GM23338 (cell line): ENCODE results near the gene GJA10. TPM values are rescaled to one million over a fixed set of nuclear protein-coding genes. Genes with fewer than 3 reads are reported as not detected.

Source experiments
- ATAC-seq: fragments of 200-7000 bp; cut with Tn5 transposase; 3 replicates; pipeline ENCODE4 v1.9.1; 2020
- DNase-seq: peaks from one replicate; pipeline ENCODE4 v3.0.0-alpha.2; 2015; ENCODE audit warnings: low spot score
- H2AFZ ChIP-seq: fragments of 200-600 bp; sonication (generic); 2 replicates; pipeline ENCODE4 v1.8.0; 2016; ENCODE audit warnings: antibody characterized with exemption, mild to moderate bottlenecking, moderate library complexity
- H3F3A ChIP-seq: fragments of 200-600 bp; sonication (generic); replicated peaks from 2 replicates; pipeline ENCODE4 v1.8.0; 2017; ENCODE audit warnings: antibody characterized with exemption, mixed run types, low read depth
- H3K27ac ChIP-seq: fragments of 200-600 bp; sonication (generic); 2 replicates; pipeline ENCODE4 v1.6.1; 2016; ENCODE audit warnings: low read depth
- H3K27me3 ChIP-seq: fragments of 200-600 bp; sonication (generic); 2 replicates; pipeline ENCODE4 v1.8.0; 2016; ENCODE audit warnings: mild to moderate bottlenecking, mixed run types, moderate library complexity; ENCODE audit not compliant: insufficient read depth
- H3K36me3 ChIP-seq: fragments of 200-600 bp; sonication (generic); 2 replicates; pipeline ENCODE4 v1.8.0; 2016; ENCODE audit warnings: mild to moderate bottlenecking; ENCODE audit not compliant: insufficient read depth
- H3K4me1 ChIP-seq: fragments of 200-600 bp; sonication (generic); 2 replicates; pipeline ENCODE4 v1.8.0; 2016; ENCODE audit warnings: mild to moderate bottlenecking, moderate library complexity; ENCODE audit not compliant: insufficient read depth
- H3K4me2 ChIP-seq: fragments of 200-600 bp; sonication (generic); 2 replicates; pipeline ENCODE4 v1.7.1; 2017; ENCODE audit warnings: mixed run types
- H3K4me3 ChIP-seq: fragments of 200-600 bp; sonication (generic); 2 replicates; pipeline ENCODE4 v1.6.1; 2016; ENCODE audit warnings: mixed run types
- H3K79me2 ChIP-seq: fragments of 200-600 bp; sonication (generic); replicated peaks from 2 replicates; pipeline ENCODE4 v1.8.0; 2017; ENCODE audit warnings: mild to moderate bottlenecking; ENCODE audit not compliant: insufficient read depth
- H3K9me2 ChIP-seq: fragments of 200-600 bp; sonication (generic); 2 replicates; pipeline ENCODE4 v1.8.0; 2017; ENCODE audit not compliant: insufficient read depth
- H4K20me1 ChIP-seq: fragments of 200-600 bp; sonication (generic); replicated peaks from 2 replicates; pipeline ENCODE4 v1.8.0; 2017; ENCODE audit warnings: mild to moderate bottlenecking; ENCODE audit not compliant: insufficient read depth
- H3K27ac Mint-ChIP-seq: 2 replicates; pipeline ENCODE4 v1.8.0; 2020; ENCODE audit warnings: inconsistent platforms, mild to moderate bottlenecking, moderate library complexity, mixed read lengths
- H3K27me3 Mint-ChIP-seq: 3 replicates; pipeline ENCODE4 v1.8.0; 2022; ENCODE audit warnings: low read depth, mild to moderate bottlenecking, moderate library complexity, mixed read lengths, inconsistent platforms; ENCODE audit not compliant: insufficient read depth, poor library complexity
- H3K36me3 Mint-ChIP-seq: 3 replicates; pipeline ENCODE4 v1.8.0; 2021; ENCODE audit warnings: low read depth, mild to moderate bottlenecking, inconsistent platforms, moderate library complexity, mixed read lengths
- H3K4me1 Mint-ChIP-seq: 3 replicates; pipeline ENCODE4 v1.8.0; 2020; ENCODE audit warnings: mild to moderate bottlenecking, inconsistent platforms, mixed read lengths
- H3K4me3 Mint-ChIP-seq: 3 replicates; pipeline ENCODE4 v1.8.0; 2021; ENCODE audit warnings: moderate library complexity, mild to moderate bottlenecking, inconsistent platforms, mixed read lengths
- H3K9me3 Mint-ChIP-seq: 3 replicates; pipeline ENCODE4 v1.8.0; 2020; ENCODE audit warnings: moderate library complexity, mild to moderate bottlenecking, inconsistent platforms, mixed read lengths
- CREB1 ChIP-seq: fragments of 250-450 bp; sonication (Bioruptor Pico); IDR thresholded peaks from 2 replicates; pipeline ENCODE4 v1.5.0; 2020; ENCODE audit warnings: low read depth, mild to moderate bottlenecking, moderate library complexity
- CTCF ChIP-seq, 2 experiments: fragments of 200-600 bp in 1 of 2; sonication (generic) in 1 of 2; conservative IDR thresholded peaks; 2 replicates each; pipeline versions ENCODE4 v1.5.1 to v1.6.1; 2016 to 2017; ENCODE audit warnings: antibody characterized with exemption in 2 of 2, low read depth in 2 of 2, mild to moderate bottlenecking in 2 of 2, moderate library complexity in 1 of 2
- ETS1 ChIP-seq: IDR thresholded peaks from 2 replicates; pipeline ENCODE4 v1.6.1; 2016; ENCODE audit warnings: antibody characterized with exemption
- EZH2 ChIP-seq: fragments of 200-600 bp; sonication (generic); IDR thresholded peaks from one replicate; pipeline ENCODE4 v1.8.0; 2017; ENCODE audit warnings: antibody characterized with exemption, mild to moderate bottlenecking, low read depth; ENCODE audit not compliant: unreplicated experiment
- EZH2phosphoT487 ChIP-seq: fragments of 200-600 bp; sonication (generic); IDR thresholded peaks from one replicate; pipeline ENCODE4 v1.8.1; 2018; ENCODE audit warnings: antibody characterized with exemption; ENCODE audit not compliant: unreplicated experiment
- JUNB ChIP-seq: IDR thresholded peaks from one replicate; pipeline ENCODE4 v1.6.1; 2016; ENCODE audit warnings: antibody characterized with exemption; ENCODE audit not compliant: unreplicated experiment
- NANOG ChIP-seq: IDR thresholded peaks from 2 replicates; pipeline ENCODE4 v1.6.1; 2016; ENCODE audit warnings: antibody characterized with exemption, borderline replicate concordance
- POLR2AphosphoS5 ChIP-seq: IDR thresholded peaks from 2 replicates; pipeline ENCODE4 v1.6.1; 2016; ENCODE audit warnings: antibody characterized with exemption, low read depth
- REST ChIP-seq: IDR thresholded peaks from one replicate; pipeline ENCODE4 v1.6.1; 2018; ENCODE audit warnings: antibody characterized with exemption; ENCODE audit not compliant: unreplicated experiment
- STAT1 ChIP-seq: IDR thresholded peaks from one replicate; pipeline ENCODE4 v1.6.1; 2016; ENCODE audit warnings: antibody characterized with exemption; ENCODE audit not compliant: unreplicated experiment
- ZNF114 ChIP-seq: fragments of 250-450 bp; sonication (Bioruptor Pico); IDR thresholded peaks from 2 replicates; pipeline ENCODE4 v1.5.0; 2020; ENCODE audit warnings: mild to moderate bottlenecking, moderate library complexity
- ZNF331 ChIP-seq: fragments of 250-450 bp; sonication (Bioruptor Pico); IDR thresholded peaks from 2 replicates; pipeline ENCODE4 v1.5.0; 2020; ENCODE audit warnings: low read depth, mild to moderate bottlenecking, moderate library complexity
- polyA plus RNA-seq: library from polyadenylated mRNA; unstranded; fragments of >200 nt; fragmentation: Nextera tagmentation; extraction: Ambion mirVana; gene quantifications from 2 replicates; pipeline ENCODE4 v1.2.1, GENCODE V29; 2016
- total RNA-seq: library from RNA; depleted of rRNA; stranded (reverse); fragments of >200 nt; shearing (Covaris generic); gene quantifications from 2 replicates; pipeline ENCODE4 v1.2.3, GENCODE V29; 2014
- TF ChIP-seq, protein P1 (sequence below): fragments of 250-450 bp; sonication (Bioruptor Pico); IDR thresholded peaks from 2 replicates; pipeline ENCODE4 v1.5.0; 2020; ENCODE audit warnings: mild to moderate bottlenecking, moderate library complexity

The GJA10 gene
- total and polyA plus RNA-seq, 2 experiments from 2014 or later: not detected

GRCh38 chr6:89866024-89866678, 28.1 kb upstream of the GJA10 start:
- peaks cover 4% of the 10 kb centered on the region; the same call in 2 of the 3 replicates for H3K9me3 Mint-ChIP-seq
- H3K36me3 Mint-ChIP-seq: peaks cover 92% of the 10 kb centered on the region

More at GRCh38 chr6:89866024-89866678, 28.1 kb upstream of the GJA10 start:
- Histone ChIP-seq H3K4me1 (no peaks in the 10 kb centered on the region), H2AFZ (no peak overlapping the region), H3K9me2 (no peaks in the 10 kb centered on the region), H3F3A (peaks cover 3% of the 10 kb centered on the region; the same call in 1 of the 2 replicates), H3K27ac (no peak overlapping the region), H3K4me3 (no peak overlapping the region), H3K36me3 (peaks cover 70% of the 10 kb centered on the region), H3K79me2 (no peaks in the 10 kb centered on the region), H3K4me2 (no peak overlapping the region), H3K27me3 (no peaks in the 10 kb centered on the region), H4K20me1 (peaks cover 12% of the 10 kb centered on the region; the same call in 1 of the 2 replicates)
- TF ChIP-seq EZH2phosphoT487: no peak
- TF ChIP-seq POLR2AphosphoS5: no peak
- TF ChIP-seq JUNB: no peak
- TF ChIP-seq, protein P1, sequence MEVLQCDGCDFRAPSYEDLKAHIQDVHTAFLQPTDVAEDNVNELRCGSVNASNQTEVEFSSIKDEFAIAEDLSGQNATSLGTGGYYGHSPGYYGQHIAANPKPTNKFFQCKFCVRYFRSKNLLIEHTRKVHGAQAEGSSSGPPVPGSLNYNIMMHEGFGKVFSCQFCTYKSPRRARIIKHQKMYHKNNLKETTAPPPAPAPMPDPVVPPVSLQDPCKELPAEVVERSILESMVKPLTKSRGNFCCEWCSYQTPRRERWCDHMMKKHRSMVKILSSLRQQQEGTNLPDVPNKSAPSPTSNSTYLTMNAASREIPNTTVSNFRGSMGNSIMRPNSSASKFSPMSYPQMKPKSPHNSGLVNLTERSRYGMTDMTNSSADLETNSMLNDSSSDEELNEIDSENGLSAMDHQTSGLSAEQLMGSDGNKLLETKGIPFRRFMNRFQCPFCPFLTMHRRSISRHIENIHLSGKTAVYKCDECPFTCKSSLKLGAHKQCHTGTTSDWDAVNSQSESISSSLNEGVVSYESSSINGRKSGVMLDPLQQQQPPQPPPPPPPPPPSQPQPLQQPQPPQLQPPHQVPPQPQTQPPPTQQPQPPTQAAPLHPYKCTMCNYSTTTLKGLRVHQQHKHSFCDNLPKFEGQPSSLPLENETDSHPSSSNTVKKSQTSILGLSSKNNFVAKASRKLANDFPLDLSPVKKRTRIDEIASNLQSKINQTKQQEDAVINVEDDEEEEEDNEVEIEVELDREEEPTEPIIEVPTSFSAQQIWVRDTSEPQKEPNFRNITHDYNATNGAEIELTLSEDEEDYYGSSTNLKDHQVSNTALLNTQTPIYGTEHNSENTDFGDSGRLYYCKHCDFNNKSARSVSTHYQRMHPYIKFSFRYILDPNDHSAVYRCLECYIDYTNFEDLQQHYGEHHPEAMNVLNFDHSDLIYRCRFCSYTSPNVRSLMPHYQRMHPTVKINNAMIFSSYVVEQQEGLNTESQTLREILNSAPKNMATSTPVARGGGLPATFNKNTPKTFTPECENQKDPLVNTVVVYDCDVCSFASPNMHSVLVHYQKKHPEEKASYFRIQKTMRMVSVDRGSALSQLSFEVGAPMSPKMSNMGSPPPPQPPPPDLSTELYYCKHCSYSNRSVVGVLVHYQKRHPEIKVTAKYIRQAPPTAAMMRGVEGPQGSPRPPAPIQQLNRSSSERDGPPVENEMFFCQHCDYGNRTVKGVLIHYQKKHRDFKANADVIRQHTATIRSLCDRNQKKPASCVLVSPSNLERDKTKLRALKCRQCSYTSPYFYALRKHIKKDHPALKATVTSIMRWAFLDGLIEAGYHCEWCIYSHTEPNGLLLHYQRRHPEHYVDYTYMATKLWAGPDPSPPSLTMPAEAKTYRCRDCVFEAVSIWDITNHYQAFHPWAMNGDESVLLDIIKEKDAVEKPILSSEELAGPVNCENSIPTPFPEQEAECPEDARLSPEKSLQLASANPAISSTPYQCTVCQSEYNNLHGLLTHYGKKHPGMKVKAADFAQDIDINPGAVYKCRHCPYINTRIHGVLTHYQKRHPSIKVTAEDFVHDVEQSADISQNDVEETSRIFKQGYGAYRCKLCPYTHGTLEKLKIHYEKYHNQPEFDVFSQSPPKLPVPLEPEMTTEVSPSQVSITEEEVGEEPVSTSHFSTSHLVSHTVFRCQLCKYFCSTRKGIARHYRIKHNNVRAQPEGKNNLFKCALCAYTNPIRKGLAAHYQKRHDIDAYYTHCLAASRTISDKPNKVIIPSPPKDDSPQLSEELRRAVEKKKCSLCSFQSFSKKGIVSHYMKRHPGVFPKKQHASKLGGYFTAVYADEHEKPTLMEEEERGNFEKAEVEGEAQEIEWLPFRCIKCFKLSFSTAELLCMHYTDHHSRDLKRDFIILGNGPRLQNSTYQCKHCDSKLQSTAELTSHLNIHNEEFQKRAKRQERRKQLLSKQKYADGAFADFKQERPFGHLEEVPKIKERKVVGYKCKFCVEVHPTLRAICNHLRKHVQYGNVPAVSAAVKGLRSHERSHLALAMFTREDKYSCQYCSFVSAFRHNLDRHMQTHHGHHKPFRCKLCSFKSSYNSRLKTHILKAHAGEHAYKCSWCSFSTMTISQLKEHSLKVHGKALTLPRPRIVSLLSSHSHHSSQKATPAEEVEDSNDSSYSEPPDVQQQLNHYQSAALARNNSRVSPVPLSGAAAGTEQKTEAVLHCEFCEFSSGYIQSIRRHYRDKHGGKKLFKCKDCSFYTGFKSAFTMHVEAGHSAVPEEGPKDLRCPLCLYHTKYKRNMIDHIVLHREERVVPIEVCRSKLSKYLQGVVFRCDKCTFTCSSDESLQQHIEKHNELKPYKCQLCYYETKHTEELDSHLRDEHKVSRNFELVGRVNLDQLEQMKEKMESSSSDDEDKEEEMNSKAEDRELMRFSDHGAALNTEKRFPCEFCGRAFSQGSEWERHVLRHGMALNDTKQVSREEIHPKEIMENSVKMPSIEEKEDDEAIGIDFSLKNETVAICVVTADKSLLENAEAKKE (CRISPR knock-in tag): no peak
- TF ChIP-seq CTCF (conservative IDR thresholded peaks at IDR 0.05; ENCODE audit: low read depth in 2 of 2): no peak
- no peak for TF ChIP-seq NANOG
- TF ChIP-seq EZH2: no peak
- no peak for TF ChIP-seq ZNF114
- no peak for TF ChIP-seq ZNF331 (CRISPR knock-in tag)
- TF ChIP-seq REST: no peak
- no peak for TF ChIP-seq CREB1 (CRISPR knock-in tag)
- no peak for TF ChIP-seq ETS1
- TF ChIP-seq STAT1: no peak
- Mint-ChIP-seq H3K4me3 (no peak overlapping the region), H3K27ac (no peak overlapping the region), H3K4me1 (no peaks in the 10 kb centered on the region), H3K27me3 (peaks cover 2% of the 10 kb centered on the region)
- DNase-seq: no peak
- ATAC-seq: no peak
